Calu3 (cell line): ENCODE results near the gene STX10. TPM values are rescaled to one million over a fixed set of nuclear protein-coding genes. Genes with fewer than 3 reads are reported as not detected.

ENCODE experiments used
- BruUV-seq: library from RNA; stranded (reverse); fragments of 400-500 nt; replicated peaks from 2 replicates; lab custom pipeline; 2021; lab: Mats Ljungman, UMichigan
- CTCF ChIA-PET: fragments of 300-600 bp; sonication (Branson Sonifier 250); formaldehyde crosslinking; loops from one replicate; lab custom pipeline; 2022; ENCODE audit warnings: antibody characterized with exemption; lab: Charles Lee
- DNase-seq: peaks from one replicate; pipeline ENCODE4 v3.0.0; 2022
- H3K27ac Mint-ChIP-seq: one replicate; pipeline ENCODE4 v1.8.0; 2022; ENCODE audit warnings: mixed read lengths; ENCODE audit not compliant: unreplicated experiment
- H3K27me3 Mint-ChIP-seq: one replicate; pipeline ENCODE4 v1.8.0; 2022; ENCODE audit warnings: mixed read lengths; ENCODE audit not compliant: unreplicated experiment
- H3K36me3 Mint-ChIP-seq: one replicate; pipeline ENCODE4 v1.8.0; 2022; ENCODE audit warnings: mild to moderate bottlenecking, moderate library complexity, mixed read lengths; ENCODE audit not compliant: insufficient read depth, unreplicated experiment
- H3K4me1 Mint-ChIP-seq: one replicate; pipeline ENCODE4 v1.8.0; 2022; ENCODE audit warnings: mild to moderate bottlenecking, low read depth, mixed read lengths; ENCODE audit not compliant: unreplicated experiment
- H3K4me3 Mint-ChIP-seq: one replicate; pipeline ENCODE4 v1.8.0; 2022; ENCODE audit warnings: mild to moderate bottlenecking, low read depth, moderate library complexity, mixed read lengths; ENCODE audit not compliant: unreplicated experiment
- H3K9me3 Mint-ChIP-seq: one replicate; pipeline ENCODE4 v1.8.0; 2022; ENCODE audit warnings: low read depth, mixed read lengths; ENCODE audit not compliant: unreplicated experiment
- intact Hi-C: fragments of 100-400 bp; cut with micrococcal nuclease; formaldehyde crosslinking; loops from one replicate; pipeline ENCODE4 v1.10.0; 2022; ENCODE audit not compliant: unreplicated experiment
- total RNA-seq: library from RNA; stranded (reverse); gene quantifications from 2 replicates; pipeline ENCODE4 v1.2.3, GENCODE V29; 2022
- TF ChIP-seq, protein P1 (sequence below): fragments of 200-600 bp; IDR thresholded peaks from one replicate; pipeline ENCODE4 v1.8.0; 2022; ENCODE audit warnings: antibody characterized with exemption; ENCODE audit not compliant: unreplicated experiment

Gene STX10
- total RNA-seq, 1 experiment from 2014 or later, result 52.3 TPM

DNA sequence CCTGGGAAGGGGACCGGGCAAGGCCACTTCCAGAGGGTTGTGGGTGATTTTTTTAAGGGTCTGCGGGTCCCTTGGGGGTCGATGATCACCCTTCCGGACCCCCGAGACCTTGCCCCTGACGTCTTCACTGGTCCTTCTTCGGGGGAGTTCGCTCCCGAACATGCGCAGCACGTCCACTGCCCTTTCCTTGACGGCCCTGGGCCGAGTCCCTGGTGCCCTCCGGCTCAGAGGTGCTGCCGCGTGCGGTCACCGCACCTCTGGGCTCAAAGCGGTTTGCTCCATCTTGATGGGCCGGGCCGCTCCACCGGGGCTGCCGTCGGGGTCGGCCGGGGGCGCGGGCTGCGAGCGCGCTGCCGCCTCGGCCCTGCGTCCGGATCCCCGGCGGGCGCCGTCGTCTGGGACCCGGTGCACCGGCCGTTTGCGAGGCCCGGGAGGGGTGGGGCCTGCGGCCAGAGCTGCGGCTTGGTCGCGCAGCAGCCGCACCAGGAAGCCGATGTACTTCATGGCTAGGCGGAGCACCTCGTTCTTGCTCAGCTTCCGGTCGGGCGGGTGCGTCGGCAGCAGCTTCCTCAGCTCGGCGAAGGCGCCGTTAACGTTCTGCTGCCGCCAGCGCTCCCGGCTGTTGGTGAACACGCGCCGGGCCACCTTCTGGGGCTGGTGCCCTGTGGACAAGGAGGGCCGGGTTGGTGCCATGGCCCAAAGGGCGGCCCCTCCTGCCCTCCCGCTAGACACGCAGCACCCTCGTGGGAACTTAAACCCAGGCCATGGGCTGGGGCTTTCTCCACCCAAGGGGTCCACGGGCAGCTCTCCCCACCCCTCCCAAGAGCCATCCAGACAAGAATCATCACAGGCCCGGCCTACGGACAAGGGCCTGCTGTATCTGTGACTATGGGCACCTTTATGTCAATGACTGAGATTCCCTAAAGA is 50.8 kb downstream of the STX10 start:
- H3K27ac Mint-ChIP-seq, result no peak overlapping the region
- DNase-seq, result peak; percentile 29
- peaks cover 24% of the 10 kb centered on the region for H3K36me3 Mint-ChIP-seq
- BruUV-seq, result no TSS peak
- CTCF ChIA-PET, result no interaction called here
- H3K27me3 Mint-ChIP-seq, result no peaks in the 10 kb centered on the region
- no peaks in the 10 kb centered on the region for H3K4me1 Mint-ChIP-seq
- no peaks in the 10 kb centered on the region for H3K9me3 Mint-ChIP-seq
- H3K4me3 Mint-ChIP-seq, result peak overlapping the region; percentile 61
- TF ChIP-seq, protein P1, sequence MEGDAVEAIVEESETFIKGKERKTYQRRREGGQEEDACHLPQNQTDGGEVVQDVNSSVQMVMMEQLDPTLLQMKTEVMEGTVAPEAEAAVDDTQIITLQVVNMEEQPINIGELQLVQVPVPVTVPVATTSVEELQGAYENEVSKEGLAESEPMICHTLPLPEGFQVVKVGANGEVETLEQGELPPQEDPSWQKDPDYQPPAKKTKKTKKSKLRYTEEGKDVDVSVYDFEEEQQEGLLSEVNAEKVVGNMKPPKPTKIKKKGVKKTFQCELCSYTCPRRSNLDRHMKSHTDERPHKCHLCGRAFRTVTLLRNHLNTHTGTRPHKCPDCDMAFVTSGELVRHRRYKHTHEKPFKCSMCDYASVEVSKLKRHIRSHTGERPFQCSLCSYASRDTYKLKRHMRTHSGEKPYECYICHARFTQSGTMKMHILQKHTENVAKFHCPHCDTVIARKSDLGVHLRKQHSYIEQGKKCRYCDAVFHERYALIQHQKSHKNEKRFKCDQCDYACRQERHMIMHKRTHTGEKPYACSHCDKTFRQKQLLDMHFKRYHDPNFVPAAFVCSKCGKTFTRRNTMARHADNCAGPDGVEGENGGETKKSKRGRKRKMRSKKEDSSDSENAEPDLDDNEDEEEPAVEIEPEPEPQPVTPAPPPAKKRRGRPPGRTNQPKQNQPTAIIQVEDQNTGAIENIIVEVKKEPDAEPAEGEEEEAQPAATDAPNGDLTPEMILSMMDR, result no peak
- intact Hi-C loops, result no loop called here

DNA sequence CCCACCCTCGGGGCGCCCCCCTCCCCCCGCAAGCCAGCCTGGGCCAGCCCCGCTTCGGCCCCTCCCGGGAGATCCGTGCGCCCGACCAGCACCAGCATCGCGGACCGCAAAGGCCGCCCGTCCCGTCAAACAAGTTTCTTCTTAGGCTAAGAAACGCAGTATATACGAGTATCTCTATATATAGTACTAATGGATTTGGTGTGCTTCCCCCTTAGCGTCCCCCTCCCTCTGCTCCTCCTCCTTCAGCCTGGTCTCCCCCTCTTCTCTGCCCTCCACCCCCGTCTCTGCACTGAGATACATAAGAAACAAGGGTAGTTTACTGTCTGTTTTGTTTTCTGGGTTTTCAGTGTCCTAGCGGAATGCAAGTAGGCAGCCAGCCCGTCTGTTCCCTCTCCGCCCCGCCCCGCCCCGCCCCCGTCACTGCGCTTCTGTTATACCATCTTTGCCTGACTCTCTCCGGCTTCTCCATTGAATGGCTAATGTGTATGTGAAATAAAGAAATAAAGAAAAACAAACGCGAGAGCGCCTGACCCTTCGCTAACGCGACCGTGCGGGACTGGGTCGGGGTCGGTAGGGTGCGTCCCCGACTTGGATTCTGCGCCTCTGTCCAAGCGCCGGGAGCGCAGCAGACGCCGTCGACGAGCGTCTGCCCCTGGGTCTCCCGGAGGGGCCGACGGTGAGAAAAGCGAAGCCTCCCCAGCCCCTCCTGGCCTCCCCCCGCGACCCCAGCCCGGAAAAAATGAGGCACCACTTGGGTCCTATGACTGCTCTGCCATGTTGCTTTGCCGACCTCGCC is 51.7 kb downstream of the STX10 start:
- H3K4me3 Mint-ChIP-seq, result peak overlapping the region; percentile 61
- intact Hi-C loops, result no loop called here
- CTCF ChIA-PET, result no interaction called here
- no peak overlapping the region for H3K27ac Mint-ChIP-seq
- TF ChIP-seq, protein P1, result no peak
- no peaks in the 10 kb centered on the region for H3K4me1 Mint-ChIP-seq
- no peaks in the 10 kb centered on the region for H3K9me3 Mint-ChIP-seq
- H3K36me3 Mint-ChIP-seq, result peaks cover 24% of the 10 kb centered on the region
- no peaks in the 10 kb centered on the region for H3K27me3 Mint-ChIP-seq
- DNase-seq, result peak; percentile 49
- BruUV-seq, result no TSS peak

DNA sequence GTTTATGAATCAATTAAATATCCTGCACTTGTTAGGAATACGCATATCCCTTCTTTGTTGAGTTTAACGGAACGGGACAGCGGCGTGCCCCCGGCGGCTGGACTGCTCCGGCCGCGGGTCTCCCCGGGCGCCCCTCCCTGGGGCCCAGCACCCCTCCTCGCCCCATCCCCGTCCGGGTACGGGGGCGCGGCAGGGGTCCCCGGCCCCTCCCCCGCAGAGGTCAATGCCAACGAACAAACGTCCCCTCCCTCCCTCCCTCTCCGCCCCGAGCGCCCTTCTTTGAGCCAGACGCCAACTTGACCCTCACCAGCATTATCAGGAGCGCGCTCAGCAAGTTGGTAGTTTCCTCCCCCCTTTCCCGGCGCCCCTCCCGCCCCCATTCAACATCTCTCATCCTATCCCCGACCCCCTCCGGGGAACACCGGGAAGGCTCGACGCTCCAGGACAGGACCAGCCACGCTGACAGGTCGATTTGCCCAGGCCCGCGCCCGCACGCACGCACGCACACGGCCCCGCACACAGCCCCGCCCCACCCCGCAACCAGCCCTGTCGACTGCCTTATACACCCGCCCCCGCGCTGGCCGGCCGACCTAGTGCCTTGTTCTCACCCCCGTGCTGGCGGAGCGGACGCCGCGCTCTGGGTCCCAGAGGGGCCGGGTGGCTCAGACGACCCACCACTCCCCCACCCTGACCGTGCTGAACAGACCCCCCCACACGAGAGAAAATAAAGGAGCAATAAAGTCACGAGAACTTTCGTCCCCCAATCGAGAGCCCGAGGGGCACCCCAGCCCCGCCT is 52.5 kb downstream of the STX10 start:
- no TSS peak for BruUV-seq
- Mint-ChIP-seq H3K36me3 (peaks cover 24% of the 10 kb centered on the region), H3K27ac (no peak overlapping the region), H3K4me3 (peak overlapping the region; percentile 61), H3K9me3 (no peaks in the 10 kb centered on the region), H3K4me1 (no peaks in the 10 kb centered on the region), H3K27me3 (no peaks in the 10 kb centered on the region)
- intact Hi-C loops, result no loop called here
- TF ChIP-seq, protein P1, result no peak
- peak; percentile 24 for DNase-seq
- CTCF ChIA-PET, result no interaction called here

DNA sequence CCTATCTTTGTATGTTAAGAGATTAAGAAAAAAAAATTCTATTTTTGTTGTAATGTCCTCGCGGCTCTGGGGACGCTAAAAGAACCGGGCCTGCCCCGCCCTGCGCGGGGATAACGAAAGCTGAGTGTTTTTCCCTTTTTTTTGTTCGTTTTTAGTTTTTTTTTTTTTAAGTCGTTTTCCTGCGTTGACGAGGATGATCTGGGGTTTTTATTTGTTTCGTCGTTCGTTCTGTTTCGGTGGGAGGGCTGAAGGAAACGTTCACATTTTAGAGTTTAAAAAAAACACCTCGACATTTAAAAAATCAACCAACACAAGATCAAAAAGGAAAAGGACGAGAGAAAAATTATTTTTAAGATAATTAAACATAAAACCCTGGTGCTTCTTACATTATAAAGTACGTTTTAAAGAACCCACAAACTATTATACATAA is 53.1 kb downstream of the STX10 start:
- BruUV-seq, result TSS peak; percentile 23
- TF ChIP-seq, protein P1, result no peak
- CTCF ChIA-PET, result no interaction called here
- intact Hi-C loops, result no loop called here
- H3K36me3 Mint-ChIP-seq, result peaks cover 24% of the 10 kb centered on the region
- no peaks in the 10 kb centered on the region for H3K9me3 Mint-ChIP-seq
- H3K27ac Mint-ChIP-seq, result no peak overlapping the region
- no peaks in the 10 kb centered on the region for H3K27me3 Mint-ChIP-seq
- no peak overlapping the region for H3K4me3 Mint-ChIP-seq
- DNase-seq, result no peak
- no peaks in the 10 kb centered on the region for H3K4me1 Mint-ChIP-seq
